NCI-H510A treated with DMSO at 0.1 percent for 48 hours (cell line): Measurements from ENCODE around the gene DDIT3.

Experiments used
- DNase-seq: peaks from one replicate; lab custom pipeline; 2025; lab: John Stamatoyannopoulos, UW

The DDIT3 gene

GRCh38 chr12:57547288-57548012 lies 27.1 kb upstream of the DDIT3 start:
- DNase-seq, result no peak

GRCh38 chr12:57546438-57547287 lies 26.3 kb upstream of the DDIT3 start, which contains the start of gene DCTN2:
Gene DCTN2 (minus strand): TSS chr12:57547192. CDS start chr12:57547063, 129 bp downstream.
- peak; percentile 99 for DNase-seq

- peak; percentile 18 for DNase-seq
Observed at GRCh38 chr12:57545809-57546437, 25.6 kb upstream of the DDIT3 start.

- peak; percentile 69 for DNase-seq
Observed at GRCh38 chr12:57543581-57543980, 23.3 kb upstream of the DDIT3 start.

- DNase-seq, result no peak
Observed at GRCh38 chr12:57541717-57542116, 21.4 kb upstream of the DDIT3 start.

GRCh38 chr12:57541001-57541400 lies 20.7 kb upstream of the DDIT3 start:
- DNase-seq, result no peak

GRCh38 chr12:57539134-57539768 lies 18.9 kb upstream of the DDIT3 start:
- DNase-seq, result no peak

- DNase-seq, result no peak
Observed at GRCh38 chr12:57536597-57536942, 16.3 kb upstream of the DDIT3 start.

- DNase-seq, result no peak
Observed at GRCh38 chr12:57535764-57536596, 15.7 kb upstream of the DDIT3 start.

- DNase-seq, result no peak
Observed at GRCh38 chr12:57534991-57535543, 14.8 kb upstream of the DDIT3 start.

GRCh38 chr12:57534250-57534649 lies 13.9 kb upstream of the DDIT3 start:
- no peak for DNase-seq

GRCh38 chr12:57533108-57533507 lies 12.8 kb upstream of the DDIT3 start:
- no peak for DNase-seq

- no peak for DNase-seq
Observed at GRCh38 chr12:57531836-57532235, 11.5 kb upstream of the DDIT3 start.

- DNase-seq, result no peak
Observed at GRCh38 chr12:57530396-57531142, 10.3 kb upstream of the DDIT3 start.

- DNase-seq, result no peak
Observed at GRCh38 chr12:57529831-57530230, 9.5 kb upstream of the DDIT3 start.

GRCh38 chr12:57528831-57529555 lies 8.7 kb upstream of the DDIT3 start:
- no peak for DNase-seq

GRCh38 chr12:57528176-57528575 lies 7.9 kb upstream of the DDIT3 start:
- no peak for DNase-seq

- DNase-seq, result no peak
Observed at GRCh38 chr12:57527184-57527583, 6.9 kb upstream of the DDIT3 start.

GRCh38 chr12:57526477-57527126 lies 6.3 kb upstream of the DDIT3 start:
- no peak for DNase-seq
